Measurements from ENCODE around the gene PLEKHF1.

The PLEKHF1 gene

GRCh38 chr19:29634423-29635130, 30.7 kb upstream of the PLEKHF1 start:
- no peak for DNase-seq (ENCODE audit: low spot score)

GRCh38 chr19:29635963-29636362, 29.3 kb upstream of the PLEKHF1 start:
- DNase-seq (ENCODE audit: low spot score) = no peak

GRCh38 chr19:29636553-29637360, 28.5 kb upstream of the PLEKHF1 start:
- DNase-seq (ENCODE audit: low spot score) = no peak

- DNase-seq (ENCODE audit: low spot score) = no peak
Observed at GRCh38 chr19:29639086-29639485, 26.2 kb upstream of the PLEKHF1 start.

GRCh38 chr19:29640231-29640630, 25.0 kb upstream of the PLEKHF1 start:
- no peak for DNase-seq (ENCODE audit: low spot score)

GRCh38 chr19:29641597-29641996, 23.7 kb upstream of the PLEKHF1 start:
- no peak for DNase-seq (ENCODE audit: low spot score)

- DNase-seq (ENCODE audit: low spot score) = no peak
Observed at GRCh38 chr19:29643361-29643935, 21.8 kb upstream of the PLEKHF1 start.

- no peak for DNase-seq (ENCODE audit: low spot score)
Observed at GRCh38 chr19:29644210-29644609, 21.1 kb upstream of the PLEKHF1 start.

GRCh38 chr19:29645491-29645867, 19.8 kb upstream of the PLEKHF1 start:
- DNase-seq (ENCODE audit: low spot score) = no peak

- DNase-seq (ENCODE audit: low spot score) = no peak
Observed at GRCh38 chr19:29645911-29646310, 19.4 kb upstream of the PLEKHF1 start.

GRCh38 chr19:29650772-29651387, 14.4 kb upstream of the PLEKHF1 start:
- no peak for DNase-seq (ENCODE audit: low spot score)

GRCh38 chr19:29651622-29652394, 13.5 kb upstream of the PLEKHF1 start:
- DNase-seq (ENCODE audit: low spot score) = no peak

GRCh38 chr19:29653398-29653797, 11.9 kb upstream of the PLEKHF1 start:
- DNase-seq (ENCODE audit: low spot score) = no peak

- DNase-seq (ENCODE audit: low spot score) = no peak
Observed at GRCh38 chr19:29655648-29656335, 9.5 kb upstream of the PLEKHF1 start.

GRCh38 chr19:29658221-29658991, 6.9 kb upstream of the PLEKHF1 start:
- DNase-seq (ENCODE audit: low spot score) = no peak

GRCh38 chr19:29660835-29661234, 4.4 kb upstream of the PLEKHF1 start:
- DNase-seq (ENCODE audit: low spot score) = no peak

GRCh38 chr19:29662278-29662603, 3.0 kb upstream of the PLEKHF1 start:
- no peak for DNase-seq (ENCODE audit: low spot score)

- DNase-seq (ENCODE audit: low spot score) = no peak
Observed at GRCh38 chr19:29662604-29663404, 2.5 kb upstream of the PLEKHF1 start.

GRCh38 chr19:29663861-29664752, 1.2 kb upstream of the PLEKHF1 start:
- DNase-seq (ENCODE audit: low spot score) = no peak

All from hematopoietic multipotent progenitor cell treated with erythropoietin and hydrocortisone succinate and interleukin-3 and kit ligand, for 15 days (in vitro differentiated cells).